Effector memory CD8-positive, alpha-beta T cell (primary cell): Measurements from ENCODE around the gene MLST8.

ENCODE experiments used
- ATAC-seq: fragments of 150-1000 bp; cut with Tn5 transposase; replicated peaks from 2 replicates; pipeline ENCODE4 v1.10.0; 2021; ENCODE audit warnings: mild to moderate bottlenecking, moderate library complexity
- DNase-seq, 3 experiments: peaks; one replicate each; pipeline ENCODE4 v3.0.0; 2021
- H3K27ac Mint-ChIP-seq, 2 donors: one replicate each; pipeline ENCODE4 v1.8.0; 2022; ENCODE audit warnings: mild to moderate bottlenecking in 2 of 2, mixed read lengths in 2 of 2, moderate library complexity in 2 of 2
- H3K27me3 Mint-ChIP-seq, 2 donors: one replicate each; pipeline ENCODE4 v1.8.0; 2022; ENCODE audit warnings: mixed read lengths in 2 of 2
- H3K36me3 Mint-ChIP-seq: one replicate; pipeline ENCODE4 v1.8.0; 2022; ENCODE audit warnings: mild to moderate bottlenecking, moderate library complexity, mixed read lengths; ENCODE audit not compliant: insufficient read depth
- H3K4me1 Mint-ChIP-seq, 2 donors: one replicate each; pipeline ENCODE4 v1.8.0; 2022; ENCODE audit warnings: low read depth in 2 of 2, mixed read lengths in 2 of 2
- H3K4me3 Mint-ChIP-seq, 2 donors: one replicate each; pipeline ENCODE4 v1.8.0; 2022; ENCODE audit warnings: mild to moderate bottlenecking in 2 of 2, mixed read lengths in 2 of 2, moderate library complexity in 2 of 2
- H3K9me3 Mint-ChIP-seq, 2 donors: one replicate each; pipeline ENCODE4 v1.8.0; 2022; ENCODE audit warnings: mixed read lengths in 2 of 2

Gene MLST8

DNA sequence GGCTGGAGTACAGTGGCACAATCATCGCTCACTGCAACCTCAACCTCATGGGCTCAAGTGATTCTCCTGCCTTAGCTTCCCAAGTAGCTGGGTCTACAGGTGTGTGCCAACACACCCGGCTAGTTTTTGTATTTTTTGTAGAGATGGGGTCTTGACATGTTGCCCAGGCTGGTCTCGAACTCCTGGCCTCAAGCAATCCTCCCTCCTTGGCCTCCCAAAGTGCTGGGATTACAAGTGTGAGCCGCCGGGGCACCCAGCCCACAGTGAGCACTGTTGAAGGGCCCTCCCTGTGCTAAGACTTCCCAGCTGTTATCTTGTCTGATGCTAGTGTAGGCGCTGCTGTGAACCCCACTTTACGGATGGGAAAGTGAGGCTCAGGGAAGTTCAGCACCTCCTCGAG is 16.9 kb upstream of the MLST8 start:
- Mint-ChIP-seq H3K4me1 (no peaks in the 10 kb centered on the region), H3K27me3 (no peaks in the 10 kb centered on the region), H3K4me3 (no peak overlapping the region), H3K9me3 (no peaks in the 10 kb centered on the region), H3K36me3 (no peaks in the 10 kb centered on the region), H3K27ac (no peak overlapping the region)
- DNase-seq, result no peak
- ATAC-seq, result no peak

DNA sequence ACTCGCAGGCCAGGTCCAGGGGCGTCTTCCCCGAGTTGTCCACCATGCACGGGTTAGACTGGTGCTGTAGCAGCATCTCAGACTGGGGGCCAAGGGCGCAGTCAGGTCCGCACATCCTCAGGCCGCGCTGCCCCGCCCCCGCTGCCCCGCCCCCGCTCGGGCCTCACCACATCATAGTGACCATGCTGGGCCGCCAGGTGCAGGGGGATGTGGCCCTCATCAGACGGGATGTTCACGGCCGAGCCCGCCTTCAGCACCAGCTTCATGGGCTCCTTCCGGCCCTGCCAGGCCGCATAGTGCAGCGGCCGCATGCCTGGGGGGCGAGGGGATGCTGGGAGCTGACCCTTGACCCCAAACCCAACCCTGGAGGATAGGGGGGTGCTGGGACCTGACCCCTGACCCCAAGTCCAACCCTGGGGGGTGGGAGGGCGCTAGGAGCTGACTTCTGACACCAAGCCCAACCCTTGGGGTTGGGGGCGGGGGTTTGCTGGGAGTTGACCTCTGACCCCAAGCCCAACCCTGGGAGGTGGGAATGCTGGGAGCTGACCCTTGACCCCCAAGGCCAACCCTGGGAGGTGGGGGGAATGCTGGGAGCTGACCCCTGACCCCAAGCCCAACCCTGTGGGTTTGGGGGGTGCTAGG is 15.9 kb upstream of the MLST8 start:
- Mint-ChIP-seq H3K27me3 (peaks cover 0 to 5% of the 10 kb centered on the region in 2 donors), H3K36me3 (no peaks in the 10 kb centered on the region), H3K27ac (no peak overlapping the region), H3K9me3 (no peaks in the 10 kb centered on the region), H3K4me3 (no peak overlapping the region), H3K4me1 (no peaks in the 10 kb centered on the region)
- ATAC-seq (no peak), DNase-seq (no peak)

DNA sequence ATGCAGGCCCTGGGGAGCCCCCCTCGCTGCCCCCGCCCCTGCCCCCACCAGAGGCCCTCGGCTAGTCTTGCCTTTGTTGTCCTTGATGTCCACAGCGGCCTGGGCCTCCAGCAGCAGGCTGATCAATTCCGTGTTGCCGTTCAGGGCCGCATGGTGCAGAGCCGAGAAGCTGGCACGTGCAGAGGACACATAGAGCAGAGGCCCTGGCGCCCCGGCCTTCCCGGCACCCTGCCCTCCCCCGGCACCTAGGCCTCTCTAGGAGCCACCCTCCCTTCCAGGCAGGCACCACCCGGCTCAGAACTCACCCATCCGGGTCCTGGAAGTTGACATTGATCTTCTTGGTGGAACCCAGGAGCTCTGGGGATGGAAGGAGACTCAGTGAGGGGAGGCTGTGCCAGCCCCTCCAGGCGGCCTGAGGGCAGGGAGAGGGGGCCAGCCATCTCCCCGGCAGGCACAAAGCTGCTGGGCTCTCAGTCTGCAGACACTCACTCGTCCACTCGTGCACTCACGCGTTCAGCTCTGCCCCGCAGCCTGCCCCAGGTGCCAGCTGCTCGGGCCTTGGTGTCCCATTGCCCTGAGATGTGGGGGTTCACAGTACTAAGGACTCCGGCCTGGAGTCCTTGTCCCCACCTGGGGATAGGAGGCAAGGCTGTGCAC is 15.1 kb upstream of the MLST8 start:
- Mint-ChIP-seq H3K4me3 (no peak overlapping the region), H3K27ac (no peak overlapping the region), H3K27me3 (peaks cover 5 to 13% of the 10 kb centered on the region in 2 donors), H3K9me3 (no peaks in the 10 kb centered on the region), H3K36me3 (no peaks in the 10 kb centered on the region), H3K4me1 (peaks cover 2 to 5% of the 10 kb centered on the region in 2 donors)
- ATAC-seq, result no peak
- no peak for DNase-seq

DNA sequence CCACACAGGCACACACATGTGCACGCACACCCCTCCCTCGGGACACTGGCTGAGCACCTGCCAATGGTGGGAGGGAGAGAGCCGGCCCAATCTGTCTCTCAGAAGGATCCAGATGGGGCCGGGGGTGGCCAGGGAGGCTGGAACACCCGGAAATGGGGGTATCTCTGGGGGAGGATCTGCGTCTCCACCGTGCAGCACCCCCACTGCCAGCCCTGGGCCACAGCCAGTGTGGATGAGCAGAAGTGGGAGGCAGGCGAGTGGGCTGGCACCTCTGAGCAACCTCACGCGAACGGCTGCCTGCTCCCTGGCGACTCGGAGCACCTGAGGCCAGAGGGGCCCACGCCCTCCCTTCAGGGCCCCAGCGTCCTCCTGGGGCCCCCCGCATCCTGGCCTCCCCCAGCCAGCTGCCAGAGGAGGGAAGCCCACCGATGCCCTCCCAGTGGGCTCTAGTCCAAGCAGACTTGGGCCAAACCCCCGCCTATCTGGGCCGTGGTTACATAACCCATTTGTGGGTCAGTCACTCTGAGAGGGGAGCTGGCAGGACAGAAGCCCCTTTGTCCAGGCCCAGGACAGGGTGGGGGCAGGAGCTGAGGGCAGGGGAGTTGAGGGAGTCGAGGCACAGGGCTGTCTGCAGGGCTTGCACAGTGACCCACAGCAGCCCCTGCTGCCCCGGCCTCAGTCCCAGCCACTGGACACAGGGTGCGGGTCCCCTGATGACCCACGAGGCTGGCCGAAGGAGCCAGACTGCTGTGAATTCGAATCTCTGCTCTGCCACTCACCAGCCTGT is 14.4 kb upstream of the MLST8 start:
- ATAC-seq (no peak), DNase-seq (no peak)
- peaks cover 7 to 16% of the 10 kb centered on the region in 2 donors for H3K27me3 Mint-ChIP-seq
- H3K36me3 Mint-ChIP-seq, result no peaks in the 10 kb centered on the region
- H3K4me3 Mint-ChIP-seq, result no peak overlapping the region
- no peak overlapping the region for H3K27ac Mint-ChIP-seq
- H3K9me3 Mint-ChIP-seq, result no peaks in the 10 kb centered on the region
- H3K4me1 Mint-ChIP-seq, result peaks cover 2 to 5% of the 10 kb centered on the region in 2 donors

DNA sequence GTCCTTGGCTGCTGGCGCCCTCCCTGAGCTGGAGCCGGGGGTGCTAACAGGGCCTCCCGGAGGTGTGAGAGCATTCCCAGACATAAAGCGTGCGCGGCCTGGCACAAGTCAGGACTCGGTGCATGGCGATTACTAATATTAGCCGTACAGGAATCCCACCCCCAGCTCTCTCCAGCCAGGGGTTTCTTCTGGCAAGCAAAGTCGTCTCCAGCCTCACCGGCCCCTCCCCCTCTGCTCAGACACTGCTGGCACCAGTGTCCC is 13.9 kb upstream of the MLST8 start:
- H3K9me3 Mint-ChIP-seq, result no peaks in the 10 kb centered on the region
- no peak overlapping the region for H3K27ac Mint-ChIP-seq
- DNase-seq, result no peak
- no peak overlapping the region for H3K4me3 Mint-ChIP-seq
- peaks cover 7 to 16% of the 10 kb centered on the region in 2 donors for H3K27me3 Mint-ChIP-seq
- no peak for ATAC-seq
- H3K36me3 Mint-ChIP-seq, result no peaks in the 10 kb centered on the region
- H3K4me1 Mint-ChIP-seq, result peaks cover 2 to 5% of the 10 kb centered on the region in 2 donors

DNA sequence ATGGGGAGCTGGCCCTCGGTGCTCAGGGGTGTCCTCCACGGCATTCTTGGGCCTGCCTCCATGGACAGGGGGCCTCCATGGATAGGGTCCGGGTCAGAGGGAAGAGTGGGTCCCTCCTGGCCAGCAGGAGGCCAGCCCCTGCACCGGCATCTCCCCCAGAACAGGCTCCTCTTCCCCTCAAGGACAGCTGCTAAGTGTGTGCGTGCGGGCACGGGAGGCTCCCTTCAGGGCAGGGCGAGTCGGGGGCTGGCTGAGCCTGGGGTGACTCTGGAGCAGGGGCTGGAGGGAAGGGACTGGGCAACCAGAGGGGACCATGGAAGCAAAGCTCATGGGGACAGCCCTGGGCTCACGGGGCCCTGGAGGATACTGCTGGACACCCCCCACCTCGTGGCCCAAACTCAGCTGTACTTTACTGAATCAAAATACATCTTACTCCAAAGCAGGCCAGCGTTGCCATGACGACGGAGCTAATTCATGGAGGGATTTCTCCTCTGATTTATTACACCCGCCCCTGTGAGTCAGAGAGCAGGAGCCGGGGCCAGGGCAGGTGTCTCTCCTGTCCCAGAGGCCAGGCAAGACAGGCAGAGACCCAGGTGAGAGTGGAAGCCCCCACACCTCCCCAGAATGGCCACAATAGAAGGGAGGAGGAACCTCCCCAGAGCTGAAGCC is 11.0 kb upstream of the MLST8 start:
- H3K4me1 Mint-ChIP-seq, result peaks cover 2 to 5% of the 10 kb centered on the region in 2 donors
- no peak overlapping the region for H3K27ac Mint-ChIP-seq
- no peaks in the 10 kb centered on the region for H3K36me3 Mint-ChIP-seq
- no peaks in the 10 kb centered on the region for H3K9me3 Mint-ChIP-seq
- H3K4me3 Mint-ChIP-seq, result peak overlapping the region in 1 of 2 donors; percentile 48
- no peak for ATAC-seq
- DNase-seq, result no peak
- H3K27me3 Mint-ChIP-seq, result peaks cover 28 to 39% of the 10 kb centered on the region in 2 donors

DNA sequence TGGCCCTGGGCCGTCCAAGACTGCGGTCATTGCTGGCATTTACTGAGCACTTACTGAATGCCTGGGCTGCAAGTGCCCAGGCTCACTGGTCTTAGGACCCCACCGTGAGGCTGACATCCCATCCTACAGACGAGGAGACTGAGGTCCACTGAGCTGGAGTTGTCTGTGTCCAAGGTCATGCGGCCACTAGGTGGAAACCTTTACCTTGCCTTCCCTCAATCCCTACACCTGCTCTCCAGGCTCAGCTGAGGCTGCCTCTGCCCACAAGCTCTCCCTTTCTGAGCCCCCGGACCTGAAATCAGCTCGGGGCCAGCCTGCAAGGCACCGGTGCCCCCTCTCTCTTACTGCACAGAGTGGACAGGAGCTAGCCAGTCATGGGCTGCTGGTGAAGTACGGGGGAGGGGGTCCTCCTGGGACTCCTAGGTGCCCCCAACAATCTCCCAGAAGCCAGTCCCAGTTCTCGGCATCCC is 10.4 kb upstream of the MLST8 start:
- peak; percentile 80 for ATAC-seq
- DNase-seq, result peak; percentile 25 to 48 (median 33)
- Mint-ChIP-seq H3K4me1 (peaks cover 2 to 5% of the 10 kb centered on the region in 2 donors), H3K9me3 (no peaks in the 10 kb centered on the region), H3K36me3 (no peaks in the 10 kb centered on the region), H3K27ac (no peak overlapping the region), H3K4me3 (peak overlapping the region in 1 of 2 donors; percentile 48), H3K27me3 (peaks cover 28 to 43% of the 10 kb centered on the region in 2 donors)

DNA sequence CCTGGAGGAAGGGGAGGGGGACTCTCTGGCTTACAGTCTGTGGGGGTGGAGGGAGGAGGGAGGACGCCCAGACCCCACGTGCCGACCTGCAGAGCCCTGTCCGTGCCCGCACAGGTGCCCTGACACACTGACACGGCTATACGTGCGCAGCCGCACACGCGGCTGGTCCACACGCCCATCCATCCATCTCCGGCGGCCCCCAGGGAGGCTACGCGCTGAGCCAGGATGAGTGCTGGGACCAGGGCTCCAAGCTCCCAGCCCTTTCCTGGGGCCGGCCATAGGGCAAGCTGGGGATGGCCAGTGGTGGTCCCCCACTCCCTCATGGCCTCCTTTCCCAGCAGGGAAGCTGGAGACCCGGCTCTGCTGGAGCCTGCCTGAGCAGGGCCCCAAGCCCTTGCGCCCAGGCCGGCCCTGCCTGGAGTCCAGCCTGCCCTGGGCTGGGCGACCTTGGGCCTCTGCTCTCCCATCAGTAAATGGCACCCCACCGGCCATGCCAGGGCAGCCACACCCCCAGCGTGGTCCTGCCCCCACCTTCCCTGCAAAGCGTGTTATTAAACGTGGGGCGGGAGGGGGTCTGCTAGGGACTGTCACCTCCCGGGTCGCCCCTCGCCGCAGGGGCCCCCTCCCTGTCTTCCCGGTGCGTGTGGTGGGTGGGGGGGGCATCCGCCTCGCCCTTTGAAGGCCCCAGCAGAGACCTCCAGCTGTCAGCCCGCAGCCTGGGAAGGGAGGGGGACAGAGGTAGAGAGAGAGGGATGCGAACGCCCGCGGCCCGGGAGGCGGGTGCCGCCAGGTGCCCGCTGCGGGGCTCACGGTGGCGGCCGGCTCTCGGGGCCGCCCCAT is 9.7 kb upstream of the MLST8 start:
- Mint-ChIP-seq H3K36me3 (no peaks in the 10 kb centered on the region), H3K4me3 (peak overlapping the region; percentile 48), H3K27ac (no peak overlapping the region), H3K4me1 (peaks cover 2 to 5% of the 10 kb centered on the region in 2 donors), H3K9me3 (no peaks in the 10 kb centered on the region), H3K27me3 (peaks cover 33 to 50% of the 10 kb centered on the region in 2 donors)
- no peak for DNase-seq
- ATAC-seq, result peak; percentile 28

DNA sequence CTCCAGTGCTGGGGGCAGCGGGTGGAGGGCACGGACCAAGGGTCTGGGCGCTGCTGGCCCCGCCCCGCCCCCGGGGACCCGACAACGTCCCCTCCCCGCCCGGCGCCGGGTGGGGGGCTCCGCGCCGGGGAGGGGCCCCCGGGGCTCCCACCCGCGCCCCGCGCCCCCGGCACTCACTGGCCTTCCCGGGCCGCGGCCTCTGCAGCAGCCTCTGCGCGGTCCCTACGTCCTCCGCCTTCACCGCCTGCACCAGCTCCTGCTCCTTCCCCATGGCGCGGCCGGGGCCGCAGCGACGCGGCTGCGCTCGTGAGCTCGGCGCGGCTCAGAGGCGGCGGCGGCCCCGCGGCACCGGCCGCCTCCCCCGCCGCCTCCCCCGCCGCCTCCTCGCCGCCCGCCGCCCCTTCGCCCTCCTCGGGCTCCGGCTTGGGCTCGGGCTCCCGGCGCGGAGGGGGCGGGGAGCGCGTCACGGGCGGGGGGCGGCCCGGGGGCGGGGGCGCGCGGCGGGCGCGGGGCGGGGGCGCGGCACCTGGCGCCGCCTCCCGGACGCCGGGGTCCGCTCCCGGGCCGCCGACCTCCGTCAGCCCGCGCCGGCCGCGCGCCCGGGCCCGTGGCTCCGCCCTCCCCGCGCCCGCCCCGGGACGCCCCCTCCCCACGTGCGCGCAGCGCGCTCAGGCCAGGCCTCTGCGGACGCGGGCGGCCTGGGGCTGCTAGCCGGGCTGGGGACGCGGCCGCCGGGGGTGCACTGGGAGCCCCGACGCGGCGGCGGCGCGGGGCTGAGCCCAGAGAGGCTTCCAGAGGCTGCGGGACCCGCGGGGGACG is 8.9 kb upstream of the MLST8 start, which contains the start of gene CASKIN1:
Gene CASKIN1 (minus strand): TSS at position 444 of the 819 bp plus-strand sequence. CDS start 173 bp downstream, at position 271.
- ATAC-seq, result peak; percentile 62
- no peaks in the 10 kb centered on the region for H3K36me3 Mint-ChIP-seq
- H3K27ac Mint-ChIP-seq, result no peak within 1 kb of the TSS

DNA sequence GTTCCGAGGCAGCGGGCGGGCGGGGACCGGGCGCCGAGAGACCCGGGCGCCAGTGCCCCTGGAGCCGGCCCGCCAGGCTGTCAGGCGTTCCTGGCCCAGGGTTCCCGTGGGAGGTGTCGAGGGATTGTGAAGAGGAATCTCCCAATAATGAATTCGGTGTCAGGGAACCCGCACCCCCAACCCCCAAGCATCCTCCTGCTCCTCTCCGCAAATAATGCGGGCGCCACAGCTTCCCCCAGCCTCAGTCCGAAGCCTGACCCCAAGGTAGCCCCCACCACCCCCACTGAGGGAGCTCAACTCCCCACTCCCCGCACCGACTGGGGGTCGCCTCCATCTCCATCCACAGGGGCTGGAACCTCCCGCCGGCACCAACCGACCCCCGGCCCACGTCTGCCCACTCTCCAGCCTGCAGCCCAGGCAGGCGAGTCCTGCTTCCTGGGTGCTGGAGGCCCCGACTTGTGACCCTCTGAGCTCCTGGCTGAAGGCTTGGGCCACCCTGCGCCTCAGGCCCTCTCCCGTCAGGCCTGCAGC is 8.2 kb upstream of the MLST8 start:
- Mint-ChIP-seq H3K27me3 (peaks cover 33 to 50% of the 10 kb centered on the region in 2 donors), H3K9me3 (no peaks in the 10 kb centered on the region), H3K27ac (no peak overlapping the region), H3K4me1 (peaks cover 2 to 5% of the 10 kb centered on the region in 2 donors), H3K4me3 (peak overlapping the region; percentile 73 to 74), H3K36me3 (no peaks in the 10 kb centered on the region)
- ATAC-seq (no peak), DNase-seq (no peak)

More for the DNA sequence above, 8.9 kb upstream of the MLST8 start, which contains the start of gene CASKIN1:
- H3K27me3 Mint-ChIP-seq, result peaks cover 33 to 50% of the 10 kb centered on the region in 2 donors
- peaks cover 2 to 5% of the 10 kb centered on the region in 2 donors for H3K4me1 Mint-ChIP-seq
- H3K4me3 Mint-ChIP-seq, result peak within 1 kb of the TSS; percentile 73 to 74
- DNase-seq, result no peak
- no peaks in the 10 kb centered on the region for H3K9me3 Mint-ChIP-seq

DNA sequence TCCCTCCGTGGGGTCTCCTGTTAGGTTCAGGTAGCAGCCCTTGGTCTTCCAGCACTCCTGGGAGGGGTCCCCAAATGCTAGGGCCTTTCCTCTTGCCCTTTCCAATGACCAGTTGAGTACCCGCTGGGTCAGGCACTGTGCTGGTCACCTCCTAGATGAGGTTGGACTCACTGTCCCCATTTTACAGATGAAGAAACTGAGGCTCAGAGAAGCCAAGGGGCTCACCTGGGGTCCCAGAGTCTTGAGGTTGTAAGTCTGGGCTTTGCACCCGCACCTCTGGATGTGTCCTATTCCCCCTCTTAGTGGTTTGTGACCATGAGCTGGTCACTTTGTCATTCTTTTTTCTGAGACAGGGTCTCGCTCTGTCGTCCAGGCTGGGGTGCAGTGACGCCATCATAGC is 7.5 kb upstream of the MLST8 start:
- peaks cover 2 to 5% of the 10 kb centered on the region in 2 donors for H3K4me1 Mint-ChIP-seq
- no peak overlapping the region for H3K27ac Mint-ChIP-seq
- peaks cover 3% of the 10 kb centered on the region for H3K36me3 Mint-ChIP-seq
- peak overlapping the region in 1 of 2 donors; percentile 73 for H3K4me3 Mint-ChIP-seq
- DNase-seq (no peak), ATAC-seq (no peak)
- peaks cover 33 to 50% of the 10 kb centered on the region in 2 donors for H3K27me3 Mint-ChIP-seq
- H3K9me3 Mint-ChIP-seq, result no peaks in the 10 kb centered on the region

DNA sequence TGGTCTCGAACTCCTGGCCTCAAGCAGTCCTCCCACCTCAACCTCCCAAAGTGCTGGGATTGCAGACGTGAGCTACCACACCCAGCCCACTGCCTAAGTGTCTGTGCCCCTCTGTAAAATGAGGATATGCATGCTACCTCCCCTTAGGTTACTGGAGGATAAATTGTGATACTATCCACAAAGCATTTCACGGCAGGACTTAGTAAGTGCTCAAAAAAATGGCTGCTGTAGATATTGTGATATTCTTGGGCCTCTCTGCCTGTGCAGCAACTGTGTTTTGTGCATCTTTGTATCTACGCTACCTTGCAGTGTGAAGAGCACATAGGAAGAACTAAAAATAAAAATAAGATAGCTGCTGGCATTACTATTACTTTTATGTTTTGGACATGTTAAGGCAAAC is 7.0 kb upstream of the MLST8 start:
- peaks cover 33 to 50% of the 10 kb centered on the region in 2 donors for H3K27me3 Mint-ChIP-seq
- peak overlapping the region in 1 of 2 donors; percentile 73 for H3K4me3 Mint-ChIP-seq

More for the DNA sequence above, 7.0 kb upstream of the MLST8 start:
- peaks cover 2 to 5% of the 10 kb centered on the region in 2 donors for H3K4me1 Mint-ChIP-seq
- DNase-seq (no peak), ATAC-seq (no peak)
- H3K36me3 Mint-ChIP-seq, result peaks cover 3% of the 10 kb centered on the region
- no peak overlapping the region for H3K27ac Mint-ChIP-seq
- H3K9me3 Mint-ChIP-seq, result no peaks in the 10 kb centered on the region
